DOHH2 (cell line): ENCODE data around the gene ANKRD6.

Experiments used
- H3F3A ChIP-seq: fragments of 200-600 bp; sonication (generic), shearing (Covaris generic); 2 replicates; pipeline ENCODE4 v1.6.0; 2016; ENCODE audit warnings: antibody characterized with exemption, mild to moderate bottlenecking; ENCODE audit not compliant: control insufficient read depth, insufficient read depth
- H3K27ac ChIP-seq: fragments of 200-600 bp; sonication (generic); 2 replicates; pipeline ENCODE4 v1.5.1; 2014; ENCODE audit warnings: low read depth, mild to moderate bottlenecking, low read length, moderate library complexity
- H3K27me3 ChIP-seq: fragments of 200-600 bp; sonication (generic); 2 replicates; pipeline ENCODE4 v1.6.1; 2014; ENCODE audit warnings: mild to moderate bottlenecking, low read length, mixed read lengths; ENCODE audit not compliant: control insufficient read depth
- H3K36me3 ChIP-seq: fragments of 200-600 bp; sonication (generic); 2 replicates; pipeline ENCODE4 v1.6.1; 2014; ENCODE audit warnings: mild to moderate bottlenecking, low read length, moderate library complexity, mixed read lengths; ENCODE audit not compliant: control insufficient read depth
- H3K4me1 ChIP-seq: fragments of 200-600 bp; sonication (generic); 2 replicates; pipeline ENCODE4 v1.6.1; 2014; ENCODE audit warnings: mild to moderate bottlenecking, low read length, mixed read lengths; ENCODE audit not compliant: control insufficient read depth
- H3K4me2 ChIP-seq: fragments of 200-600 bp; sonication (generic); 2 replicates; pipeline ENCODE4 v1.6.0; 2014; ENCODE audit warnings: mild to moderate bottlenecking, low read length, moderate library complexity
- H3K4me3 ChIP-seq: fragments of 200-600 bp; sonication (generic); 2 replicates; pipeline ENCODE4 v1.5.1; 2014; ENCODE audit warnings: mild to moderate bottlenecking, low read length, mixed read lengths
- H3K79me2 ChIP-seq: fragments of 200-600 bp; sonication (generic); 2 replicates; pipeline ENCODE4 v1.6.1; 2014; ENCODE audit warnings: mild to moderate bottlenecking, low read length, mixed read lengths; ENCODE audit not compliant: control insufficient read depth
- H3K9me2 ChIP-seq: fragments of 200-600 bp; sonication (generic); replicated peaks from 2 replicates; pipeline ENCODE4 v1.6.1; 2014; ENCODE audit warnings: mild to moderate bottlenecking, low read length, mixed read lengths; ENCODE audit not compliant: control insufficient read depth
- H3K9me3 ChIP-seq: fragments of 200-600 bp; sonication (generic); 2 replicates; pipeline ENCODE4 v1.6.1; 2014; ENCODE audit warnings: antibody characterized with exemption, low read length, mixed read lengths; ENCODE audit not compliant: control insufficient read depth, insufficient read depth
- H4K20me1 ChIP-seq: fragments of 200-600 bp; sonication (generic); 2 replicates; pipeline ENCODE4 v1.6.0; 2014; ENCODE audit warnings: low read depth, mild to moderate bottlenecking, antibody characterized with exemption, low read length, moderate library complexity; ENCODE audit not compliant: control insufficient read depth, insufficient read depth
- EZH2phosphoT487 ChIP-seq: fragments of 200-600 bp; sonication (generic); IDR thresholded peaks from 2 replicates; pipeline ENCODE4 v1.6.1; 2017; ENCODE audit warnings: borderline replicate concordance, mild to moderate bottlenecking, antibody characterized with exemption, low read length, moderate library complexity, mixed read lengths
- TF ChIP-seq, protein P1 (sequence below): fragments of 200-600 bp; sonication (generic); IDR thresholded peaks from one replicate; pipeline ENCODE4 v1.5.1; 2014; ENCODE audit warnings: antibody characterized with exemption, mild to moderate bottlenecking, low read depth, low read length; ENCODE audit not compliant: poor library complexity, severe bottlenecking

ANKRD6 gene

DNA sequence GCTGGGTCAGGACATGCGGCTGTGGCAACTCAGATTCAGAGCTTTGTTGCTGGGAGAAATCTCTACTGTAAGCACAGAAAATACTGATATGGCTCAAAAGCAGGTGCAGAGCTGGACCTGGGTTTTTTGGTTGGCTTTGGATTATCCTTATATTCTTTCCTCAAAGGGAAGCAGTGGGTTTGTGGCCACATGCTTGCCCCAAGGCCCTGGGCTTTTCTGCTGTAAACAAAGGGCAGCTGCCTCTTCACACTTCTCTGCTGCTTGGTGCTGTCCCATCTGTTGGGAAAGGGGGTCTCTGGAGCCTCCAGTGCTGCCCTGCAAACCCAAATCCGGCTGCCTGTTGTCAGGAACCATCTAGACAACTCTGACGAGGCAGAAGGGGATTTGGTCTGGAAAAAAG is 52.4 kb downstream of the ANKRD6 start:
- H3K27me3 ChIP-seq, result peaks cover 7% of the 10 kb centered on the region; the same call in 1 of the 2 replicates
- no peak for TF ChIP-seq EZH2phosphoT487
- TF ChIP-seq, protein P1, sequence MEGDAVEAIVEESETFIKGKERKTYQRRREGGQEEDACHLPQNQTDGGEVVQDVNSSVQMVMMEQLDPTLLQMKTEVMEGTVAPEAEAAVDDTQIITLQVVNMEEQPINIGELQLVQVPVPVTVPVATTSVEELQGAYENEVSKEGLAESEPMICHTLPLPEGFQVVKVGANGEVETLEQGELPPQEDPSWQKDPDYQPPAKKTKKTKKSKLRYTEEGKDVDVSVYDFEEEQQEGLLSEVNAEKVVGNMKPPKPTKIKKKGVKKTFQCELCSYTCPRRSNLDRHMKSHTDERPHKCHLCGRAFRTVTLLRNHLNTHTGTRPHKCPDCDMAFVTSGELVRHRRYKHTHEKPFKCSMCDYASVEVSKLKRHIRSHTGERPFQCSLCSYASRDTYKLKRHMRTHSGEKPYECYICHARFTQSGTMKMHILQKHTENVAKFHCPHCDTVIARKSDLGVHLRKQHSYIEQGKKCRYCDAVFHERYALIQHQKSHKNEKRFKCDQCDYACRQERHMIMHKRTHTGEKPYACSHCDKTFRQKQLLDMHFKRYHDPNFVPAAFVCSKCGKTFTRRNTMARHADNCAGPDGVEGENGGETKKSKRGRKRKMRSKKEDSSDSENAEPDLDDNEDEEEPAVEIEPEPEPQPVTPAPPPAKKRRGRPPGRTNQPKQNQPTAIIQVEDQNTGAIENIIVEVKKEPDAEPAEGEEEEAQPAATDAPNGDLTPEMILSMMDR, result no peak
- H3F3A ChIP-seq, result no peaks in the 10 kb centered on the region
- no peak overlapping the region for H3K4me3 ChIP-seq
- H3K79me2 ChIP-seq, result no peaks in the 10 kb centered on the region
- no peaks in the 10 kb centered on the region for H3K9me2 ChIP-seq
- no peak overlapping the region for H3K4me2 ChIP-seq
- no peak overlapping the region for H3K27ac ChIP-seq
- H4K20me1 ChIP-seq, result no peaks in the 10 kb centered on the region
- no peaks in the 10 kb centered on the region for H3K9me3 ChIP-seq
- H3K4me1 ChIP-seq, result no peaks in the 10 kb centered on the region
- no peaks in the 10 kb centered on the region for H3K36me3 ChIP-seq

DNA sequence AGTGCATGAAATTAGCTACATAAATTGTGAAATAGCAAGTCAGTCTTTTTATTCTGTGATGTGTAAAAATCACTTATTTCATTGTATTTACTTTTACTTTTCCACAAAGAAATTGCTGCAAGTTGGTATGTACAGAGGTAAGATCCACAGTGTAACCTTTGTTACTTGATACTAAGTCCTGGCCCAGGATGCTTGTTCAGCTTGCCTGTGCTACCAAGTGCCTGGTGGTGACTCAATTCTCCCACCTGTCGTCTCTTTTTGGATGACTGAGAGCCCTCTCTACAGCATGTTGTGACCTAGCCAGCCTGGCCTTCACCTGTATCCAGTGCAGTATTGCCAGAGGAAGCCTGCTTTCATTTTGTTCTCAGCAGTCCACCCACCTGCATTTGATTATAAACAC is 54.9 kb downstream of the ANKRD6 start:
- TF ChIP-seq EZH2phosphoT487, result no peak
- TF ChIP-seq, protein P1, result no peak
- Histone ChIP-seq H3K4me1 (no peaks in the 10 kb centered on the region), H3K36me3 (no peaks in the 10 kb centered on the region), H3K9me2 (no peaks in the 10 kb centered on the region), H3K4me3 (no peak overlapping the region), H3K9me3 (no peaks in the 10 kb centered on the region), H3K79me2 (no peaks in the 10 kb centered on the region), H4K20me1 (no peaks in the 10 kb centered on the region), H3K27ac (no peak overlapping the region), H3F3A (no peaks in the 10 kb centered on the region), H3K4me2 (no peak overlapping the region), H3K27me3 (peaks cover 7% of the 10 kb centered on the region; the same call in 1 of the 2 replicates)

GRCh38 chr6:89488438-89488837 is 55.5 kb downstream of the ANKRD6 start:
- Histone ChIP-seq H3K27me3 (peaks cover 6% of the 10 kb centered on the region; the same call in 1 of the 2 replicates), H3K79me2 (no peaks in the 10 kb centered on the region), H3K9me3 (no peaks in the 10 kb centered on the region), H4K20me1 (no peaks in the 10 kb centered on the region), H3K4me1 (no peaks in the 10 kb centered on the region), H3K27ac (no peak overlapping the region), H3F3A (no peaks in the 10 kb centered on the region), H3K9me2 (no peaks in the 10 kb centered on the region), H3K36me3 (no peaks in the 10 kb centered on the region), H3K4me3 (no peak overlapping the region), H3K4me2 (no peak overlapping the region)
- TF ChIP-seq, protein P1, result no peak
- TF ChIP-seq EZH2phosphoT487, result no peak

DNA sequence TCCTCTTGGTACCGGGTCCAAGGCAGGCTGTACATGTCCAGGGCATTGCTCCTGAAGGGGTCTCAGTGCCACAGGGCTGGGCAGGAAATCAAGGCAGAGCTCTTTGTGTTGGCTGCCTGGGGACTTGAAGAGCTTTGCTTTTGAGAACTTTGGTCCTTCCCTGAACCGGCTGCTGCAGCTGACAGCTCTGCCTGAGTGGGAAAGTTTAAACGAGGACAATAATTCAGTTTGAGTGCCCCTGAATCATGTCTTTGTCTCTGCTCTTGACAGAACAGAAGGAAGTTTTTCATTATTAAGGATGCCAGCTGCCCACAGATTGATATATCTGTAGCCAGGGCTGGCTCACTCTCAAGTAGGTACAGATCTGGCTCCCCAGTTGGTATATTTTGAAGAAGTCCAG is 56.1 kb downstream of the ANKRD6 start:
- Histone ChIP-seq H3F3A (no peaks in the 10 kb centered on the region), H3K79me2 (no peaks in the 10 kb centered on the region), H4K20me1 (no peaks in the 10 kb centered on the region), H3K27me3 (0 out of 2 replicates have a peak, but pooled peaks cover 6% of the 10 kb centered on the region), H3K9me3 (no peaks in the 10 kb centered on the region), H3K36me3 (no peaks in the 10 kb centered on the region), H3K4me3 (no peak overlapping the region), H3K4me1 (no peaks in the 10 kb centered on the region), H3K27ac (no peak overlapping the region), H3K9me2 (no peaks in the 10 kb centered on the region), H3K4me2 (no peak overlapping the region)
- TF ChIP-seq, protein P1, result no peak
- TF ChIP-seq EZH2phosphoT487, result no peak
